ENCODE results near the gene SH2D3C.

Gene SH2D3C

GRCh38 chr9:127794001-127794791 is 15.7 kb upstream of the SH2D3C start:
- TF ChIP-seq ZC3H10 (CRISPR knock-in tag; IDR thresholded peaks at IDR 0.05) (no peak), RARB (CRISPR knock-in tag; IDR thresholded peaks at IDR 0.05) (no peak)
- ATAC-seq: peak; percentile 17

- ATAC-seq: peak; percentile 13; the same call in 2 of the 3 replicates
- TF ChIP-seq RARB (CRISPR knock-in tag; IDR thresholded peaks at IDR 0.05): no peak
- no peak for TF ChIP-seq POU6F1 (CRISPR knock-in tag; IDR thresholded peaks at IDR 0.05; ENCODE audit: borderline replicate concordance, low read depth)
- TF ChIP-seq GLIS3 (CRISPR knock-in tag; IDR thresholded peaks at IDR 0.05): no peak
- TF ChIP-seq OSR1 (CRISPR knock-in tag; IDR thresholded peaks at IDR 0.05): no peak
- no peak for TF ChIP-seq ESRRG (CRISPR knock-in tag; IDR thresholded peaks at IDR 0.05)
- no peak for TF ChIP-seq CSDC2 (CRISPR knock-in tag; IDR thresholded peaks at IDR 0.05)
- TF ChIP-seq ZC3H10 (CRISPR knock-in tag; IDR thresholded peaks at IDR 0.05): no peak
- TF ChIP-seq PPARA (CRISPR knock-in tag; IDR thresholded peaks at IDR 0.05; ENCODE audit: borderline replicate concordance): no peak
- TF ChIP-seq ZFP3 (CRISPR knock-in tag; IDR thresholded peaks at IDR 0.05): no peak
- TF ChIP-seq TCF4 (CRISPR knock-in tag; IDR thresholded peaks at IDR 0.05; ENCODE audit: borderline replicate concordance): no peak
- TF ChIP-seq ZFP30 (CRISPR knock-in tag; IDR thresholded peaks at IDR 0.05): no peak
- TF ChIP-seq, protein P1, sequence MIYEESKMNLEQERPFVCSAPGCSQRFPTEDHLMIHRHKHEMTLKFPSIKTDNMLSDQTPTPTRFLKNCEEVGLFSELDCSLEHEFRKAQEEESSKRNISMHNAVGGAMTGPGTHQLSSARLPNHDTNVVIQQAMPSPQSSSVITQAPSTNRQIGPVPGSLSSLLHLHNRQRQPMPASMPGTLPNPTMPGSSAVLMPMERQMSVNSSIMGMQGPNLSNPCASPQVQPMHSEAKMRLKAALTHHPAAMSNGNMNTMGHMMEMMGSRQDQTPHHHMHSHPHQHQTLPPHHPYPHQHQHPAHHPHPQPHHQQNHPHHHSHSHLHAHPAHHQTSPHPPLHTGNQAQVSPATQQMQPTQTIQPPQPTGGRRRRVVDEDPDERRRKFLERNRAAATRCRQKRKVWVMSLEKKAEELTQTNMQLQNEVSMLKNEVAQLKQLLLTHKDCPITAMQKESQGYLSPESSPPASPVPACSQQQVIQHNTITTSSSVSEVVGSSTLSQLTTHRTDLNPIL (CRISPR knock-in tag; IDR thresholded peaks at IDR 0.05; ENCODE audit: low read depth): no peak
- no peak for TF ChIP-seq CSRNP3 (CRISPR knock-in tag; IDR thresholded peaks at IDR 0.05)
- TF ChIP-seq ARNTL (CRISPR knock-in tag; IDR thresholded peaks at IDR 0.05; ENCODE audit: borderline replicate concordance, low read depth): no peak
Measured at GRCh38 chr9:127793093-127793708, 14.7 kb upstream of the SH2D3C start.

DNA sequence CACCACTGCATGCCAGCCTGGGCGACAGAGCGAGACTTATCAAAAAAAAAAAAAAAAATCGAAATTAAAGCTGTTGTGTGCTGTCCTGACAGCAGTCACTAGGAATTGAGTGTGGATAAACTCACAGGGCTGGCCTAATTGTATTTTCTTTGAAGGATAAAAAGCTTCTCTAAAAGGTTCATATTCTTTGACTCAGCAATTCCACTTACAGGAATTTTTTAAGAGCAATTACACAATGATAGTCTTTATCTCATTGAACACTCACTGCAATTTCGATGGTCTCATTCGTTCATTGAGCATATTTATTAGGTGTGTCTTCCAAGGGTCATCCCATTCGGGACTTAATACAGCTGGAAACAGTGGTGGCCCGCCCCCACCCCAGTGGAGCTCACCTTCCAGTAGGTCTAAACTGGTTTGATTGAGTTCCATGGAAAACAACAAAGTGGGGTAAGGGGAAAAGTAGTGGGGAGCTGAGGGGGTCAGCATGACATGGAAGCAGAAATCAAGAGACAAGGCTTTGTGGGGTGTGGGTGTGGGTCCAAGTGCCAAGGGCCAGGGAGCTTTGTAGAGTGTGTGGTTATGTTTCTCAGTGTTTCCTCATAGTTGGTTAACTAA is 14.1 kb upstream of the SH2D3C start:
- no peak for ATAC-seq
- TF ChIP-seq TCF4 (CRISPR knock-in tag; IDR thresholded peaks at IDR 0.05; ENCODE audit: borderline replicate concordance): no peak
- TF ChIP-seq ZFP30 (CRISPR knock-in tag; IDR thresholded peaks at IDR 0.05): no peak
- no peak for TF ChIP-seq ARNTL (CRISPR knock-in tag; IDR thresholded peaks at IDR 0.05; ENCODE audit: borderline replicate concordance, low read depth)
- no peak for TF ChIP-seq TOX (CRISPR knock-in tag; IDR thresholded peaks at IDR 0.05; ENCODE audit: borderline replicate concordance)
- TF ChIP-seq SNAI2 (CRISPR knock-in tag; IDR thresholded peaks at IDR 0.05): no peak
- TF ChIP-seq RARB (CRISPR knock-in tag; IDR thresholded peaks at IDR 0.05): no peak

- no peak for TF ChIP-seq OSR1 (CRISPR knock-in tag; IDR thresholded peaks at IDR 0.05)
- no peak for TF ChIP-seq ISL1 (CRISPR knock-in tag; IDR thresholded peaks at IDR 0.05)
- TF ChIP-seq ESRRG (CRISPR knock-in tag; IDR thresholded peaks at IDR 0.05): no peak
- no peak for ATAC-seq
Measured at GRCh38 chr9:127791085-127791484, 12.6 kb upstream of the SH2D3C start.

DNA sequence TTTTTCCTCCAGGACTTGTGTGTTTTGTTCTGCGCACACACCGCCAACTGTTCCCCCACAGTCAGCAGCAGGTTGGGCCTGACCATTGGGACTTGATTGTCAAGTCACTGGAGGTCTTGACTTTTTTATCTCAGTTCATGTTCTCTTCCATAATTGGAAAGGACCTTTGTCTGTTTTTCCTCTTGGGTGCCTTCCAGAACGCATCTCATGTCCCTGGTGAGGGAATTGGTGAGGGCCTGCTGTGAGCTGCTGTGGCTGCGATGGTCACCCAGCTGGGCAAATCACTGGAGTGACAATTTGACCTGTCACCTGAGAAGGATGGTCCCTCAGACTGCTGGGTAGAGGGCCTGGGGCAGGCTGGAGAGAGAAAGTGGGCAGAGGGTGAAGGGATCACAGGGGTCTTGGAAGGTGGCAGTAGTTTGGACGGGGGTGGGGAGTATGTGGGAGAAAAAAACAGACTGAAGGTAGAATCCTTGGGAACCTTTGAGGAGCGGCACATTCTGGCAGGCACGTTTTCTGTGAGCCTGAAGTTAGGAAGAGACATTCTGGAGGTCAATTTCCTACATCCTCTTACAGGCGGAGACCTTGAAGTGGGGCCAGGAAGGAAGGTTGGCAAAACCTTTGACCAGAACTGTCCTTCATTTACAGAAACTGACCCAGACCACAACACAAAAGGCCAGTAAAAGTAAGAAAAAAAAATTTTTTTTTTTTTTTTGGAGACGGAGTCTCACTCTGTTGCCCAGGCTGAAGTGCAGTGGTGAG is 11.8 kb upstream of the SH2D3C start:
- no peak for ATAC-seq
- no peak for TF ChIP-seq TCF4 (CRISPR knock-in tag; IDR thresholded peaks at IDR 0.05; ENCODE audit: borderline replicate concordance)
- TF ChIP-seq OSR1 (CRISPR knock-in tag; IDR thresholded peaks at IDR 0.05): no peak
- no peak for TF ChIP-seq ZNF8 (CRISPR knock-in tag; IDR thresholded peaks at IDR 0.05)
- TF ChIP-seq POU6F1 (CRISPR knock-in tag; IDR thresholded peaks at IDR 0.05; ENCODE audit: borderline replicate concordance, low read depth): no peak
- TF ChIP-seq ARNTL (CRISPR knock-in tag; IDR thresholded peaks at IDR 0.05; ENCODE audit: borderline replicate concordance, low read depth): no peak
- TF ChIP-seq PPARA (CRISPR knock-in tag; IDR thresholded peaks at IDR 0.05; ENCODE audit: borderline replicate concordance): no peak
- TF ChIP-seq CSRNP3 (CRISPR knock-in tag; IDR thresholded peaks at IDR 0.05): no peak
- TF ChIP-seq, protein P1 (CRISPR knock-in tag; IDR thresholded peaks at IDR 0.05; ENCODE audit: low read depth): no peak
- no peak for TF ChIP-seq TOX (CRISPR knock-in tag; IDR thresholded peaks at IDR 0.05; ENCODE audit: borderline replicate concordance)
- TF ChIP-seq SNAI2 (CRISPR knock-in tag; IDR thresholded peaks at IDR 0.05): no peak
- no peak for TF ChIP-seq BACH2 (CRISPR knock-in tag; IDR thresholded peaks at IDR 0.05; ENCODE audit: borderline replicate concordance)
